SK-N-SH treated with all-trans-retinoic acid at 6 μM for 48 hours (cell line): Measurements from ENCODE around the gene FAT1.

Experiments used
- BACH2 ChIP-seq: fragments of 250-450 bp; sonication (Bioruptor Pico); IDR thresholded peaks from 2 replicates; pipeline ENCODE4 v1.9.0; 2021; ENCODE audit warnings: mild to moderate bottlenecking, borderline replicate concordance
- CREB5 ChIP-seq: fragments of 250-450 bp; sonication (Bioruptor Pico); IDR thresholded peaks from 2 replicates; pipeline ENCODE4 v1.5.1; 2020; ENCODE audit warnings: low read depth, mild to moderate bottlenecking, moderate library complexity
- ISL1 ChIP-seq: fragments of 250-450 bp; sonication (Bioruptor Pico); IDR thresholded peaks from 2 replicates; pipeline ENCODE4 v2.1.2; 2022; ENCODE audit warnings: mild to moderate bottlenecking, moderate library complexity
- TCF4 ChIP-seq: fragments of 250-450 bp; sonication (Bioruptor Pico); IDR thresholded peaks from 2 replicates; pipeline ENCODE4 v1.8.0; 2021; ENCODE audit warnings: mild to moderate bottlenecking, moderate library complexity, borderline replicate concordance
- TOX ChIP-seq: fragments of 250-450 bp; sonication (Bioruptor Pico); IDR thresholded peaks from 2 replicates; pipeline ENCODE4 v1.8.0; 2021; ENCODE audit warnings: mild to moderate bottlenecking, moderate library complexity, borderline replicate concordance
- ZNF70 ChIP-seq: fragments of 450-650 bp; formaldehyde crosslinking; IDR thresholded peaks from 2 replicates; pipeline ENCODE4 v1.5.0; 2020; ENCODE audit warnings: mild to moderate bottlenecking, moderate library complexity
- TF ChIP-seq, protein P1 (sequence below): fragments of 250-450 bp; sonication (Bioruptor Pico); IDR thresholded peaks from 2 replicates; pipeline ENCODE4 v1.8.0; 2021; ENCODE audit warnings: low read depth, mild to moderate bottlenecking, moderate library complexity, borderline replicate concordance
- TF ChIP-seq, protein P2 (sequence below): fragments of 250-450 bp; sonication (Bioruptor Pico); IDR thresholded peaks from 2 replicates; pipeline ENCODE4 v1.5.0; 2020; ENCODE audit warnings: mild to moderate bottlenecking, moderate library complexity

DNA sequence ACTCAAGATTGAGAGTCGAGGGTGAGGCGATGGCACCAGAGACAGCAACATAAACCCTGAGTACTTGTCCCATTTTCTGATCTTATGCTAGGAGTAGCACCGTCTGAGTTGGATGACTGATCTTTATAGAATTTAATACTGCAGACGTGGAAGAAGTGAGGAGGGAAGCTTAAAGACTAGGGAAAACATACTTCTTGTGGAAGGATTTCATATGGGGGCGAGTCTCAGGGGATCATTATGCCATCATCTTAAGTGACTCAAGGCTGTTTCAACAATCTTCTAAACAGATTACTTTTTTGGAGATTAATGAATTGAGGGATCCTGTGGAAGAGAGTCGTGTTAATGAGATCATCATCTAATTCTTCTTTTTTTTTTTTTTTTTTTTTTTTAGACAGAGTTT lies 17.2 kb upstream of the FAT1 start:
- no peak for TF ChIP-seq ZNF70
- TF ChIP-seq, protein P1, sequence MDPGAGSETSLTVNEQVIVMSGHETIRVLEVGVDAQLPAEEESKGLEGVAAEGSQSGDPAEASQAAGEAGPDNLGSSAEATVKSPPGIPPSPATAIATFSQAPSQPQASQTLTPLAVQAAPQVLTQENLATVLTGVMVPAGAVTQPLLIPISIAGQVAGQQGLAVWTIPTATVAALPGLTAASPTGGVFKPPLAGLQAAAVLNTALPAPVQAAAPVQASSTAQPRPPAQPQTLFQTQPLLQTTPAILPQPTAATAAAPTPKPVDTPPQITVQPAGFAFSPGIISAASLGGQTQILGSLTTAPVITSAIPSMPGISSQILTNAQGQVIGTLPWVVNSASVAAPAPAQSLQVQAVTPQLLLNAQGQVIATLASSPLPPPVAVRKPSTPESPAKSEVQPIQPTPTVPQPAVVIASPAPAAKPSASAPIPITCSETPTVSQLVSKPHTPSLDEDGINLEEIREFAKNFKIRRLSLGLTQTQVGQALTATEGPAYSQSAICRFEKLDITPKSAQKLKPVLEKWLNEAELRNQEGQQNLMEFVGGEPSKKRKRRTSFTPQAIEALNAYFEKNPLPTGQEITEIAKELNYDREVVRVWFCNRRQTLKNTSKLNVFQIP, result no peak
- TF ChIP-seq, protein P2, sequence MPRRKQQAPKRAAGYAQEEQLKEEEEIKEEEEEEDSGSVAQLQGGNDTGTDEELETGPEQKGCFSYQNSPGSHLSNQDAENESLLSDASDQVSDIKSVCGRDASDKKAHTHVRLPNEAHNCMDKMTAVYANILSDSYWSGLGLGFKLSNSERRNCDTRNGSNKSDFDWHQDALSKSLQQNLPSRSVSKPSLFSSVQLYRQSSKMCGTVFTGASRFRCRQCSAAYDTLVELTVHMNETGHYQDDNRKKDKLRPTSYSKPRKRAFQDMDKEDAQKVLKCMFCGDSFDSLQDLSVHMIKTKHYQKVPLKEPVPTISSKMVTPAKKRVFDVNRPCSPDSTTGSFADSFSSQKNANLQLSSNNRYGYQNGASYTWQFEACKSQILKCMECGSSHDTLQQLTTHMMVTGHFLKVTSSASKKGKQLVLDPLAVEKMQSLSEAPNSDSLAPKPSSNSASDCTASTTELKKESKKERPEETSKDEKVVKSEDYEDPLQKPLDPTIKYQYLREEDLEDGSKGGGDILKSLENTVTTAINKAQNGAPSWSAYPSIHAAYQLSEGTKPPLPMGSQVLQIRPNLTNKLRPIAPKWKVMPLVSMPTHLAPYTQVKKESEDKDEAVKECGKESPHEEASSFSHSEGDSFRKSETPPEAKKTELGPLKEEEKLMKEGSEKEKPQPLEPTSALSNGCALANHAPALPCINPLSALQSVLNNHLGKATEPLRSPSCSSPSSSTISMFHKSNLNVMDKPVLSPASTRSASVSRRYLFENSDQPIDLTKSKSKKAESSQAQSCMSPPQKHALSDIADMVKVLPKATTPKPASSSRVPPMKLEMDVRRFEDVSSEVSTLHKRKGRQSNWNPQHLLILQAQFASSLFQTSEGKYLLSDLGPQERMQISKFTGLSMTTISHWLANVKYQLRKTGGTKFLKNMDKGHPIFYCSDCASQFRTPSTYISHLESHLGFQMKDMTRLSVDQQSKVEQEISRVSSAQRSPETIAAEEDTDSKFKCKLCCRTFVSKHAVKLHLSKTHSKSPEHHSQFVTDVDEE (CRISPR knock-in tag), result no peak
- no peak for TF ChIP-seq TOX
- TF ChIP-seq CREB5 (CRISPR knock-in tag), result no peak
- no peak for TF ChIP-seq ISL1 (CRISPR knock-in tag)
- no peak for TF ChIP-seq TCF4 (CRISPR knock-in tag)
- no peak for TF ChIP-seq BACH2 (CRISPR knock-in tag)
